ENCODE results near the gene PRRT1. TPM values are rescaled to one million over a fixed set of nuclear protein-coding genes. Genes with fewer than 3 reads are reported as not detected.

PRRT1 gene
- polyA plus RNA-seq, 2 of the 4 experiments (the other 2 are of a cell fraction): 0.19 to 0.63 TPM

DNA sequence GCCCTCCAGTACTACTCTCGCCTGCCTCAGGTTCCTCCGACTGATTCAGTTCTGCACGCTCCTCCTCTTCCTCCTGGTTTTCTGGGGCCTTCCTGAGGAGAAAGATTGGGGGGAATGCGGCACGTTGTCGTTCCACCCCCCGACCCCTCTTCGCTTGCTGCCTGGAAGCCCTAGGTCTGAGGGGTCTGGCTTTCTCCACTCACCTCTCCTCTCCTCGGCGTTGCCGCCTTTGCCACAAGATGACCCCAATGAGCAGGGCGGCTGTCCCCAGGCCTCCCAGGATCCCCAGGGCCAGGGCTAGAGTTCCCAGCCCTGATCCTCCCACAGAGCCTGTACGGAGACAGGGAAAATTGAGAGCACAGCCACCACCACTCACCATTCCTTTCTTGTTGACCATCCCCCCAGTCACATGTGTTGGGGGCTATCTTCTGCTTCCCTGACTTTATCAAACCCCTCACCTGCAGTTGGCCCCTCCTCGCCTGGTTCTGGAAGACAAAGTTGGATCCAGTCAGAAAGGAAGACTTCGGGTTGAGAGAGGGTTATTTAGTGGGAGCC is 29.5 kb upstream of the PRRT1 start:
- ChIA-PET CTCF (interaction anchor here (0.9 kb wide), 1 partner anchor 133 kb away, joined by 3 read pairs; no protein-coding TSS in a partner anchor), POLR2A (no interaction called here)
- Histone ChIP-seq H3K27ac (no peak overlapping the region), H3K4me3 (no peak overlapping the region), H3K9me3 (no peaks in the 10 kb centered on the region), H3K4me2 (no peak overlapping the region), H3K4me1 (peaks cover 30% of the 10 kb centered on the region)
- FAIRE-seq: no peak
- 93% methylated on average over 15 of the region's 15 CpGs for WGBS (ENCODE audit: missing lambda C conversion rate)
- TF ChIP-seq RARB (CRISPR knock-in tag; IDR thresholded peaks at IDR 0.05) (no peak), ESRRA (IDR thresholded peaks at IDR 0.05; ENCODE audit: borderline replicate concordance, low read length) (no peak), RCOR1 (IDR thresholded peaks at IDR 0.05; ENCODE audit: low read depth, low read length) (no peak), KDM1A (IDR thresholded peaks at IDR 0.05; ENCODE audit: low read depth) (no peak), JUN (IDR thresholded peaks at IDR 0.05) (no peak), EHF (CRISPR knock-in tag; IDR thresholded peaks at IDR 0.05) (no peak), EHMT2 (IDR thresholded peaks at IDR 0.05; ENCODE audit: low read depth) (no peak)
- TF ChIP-seq, protein P1, sequence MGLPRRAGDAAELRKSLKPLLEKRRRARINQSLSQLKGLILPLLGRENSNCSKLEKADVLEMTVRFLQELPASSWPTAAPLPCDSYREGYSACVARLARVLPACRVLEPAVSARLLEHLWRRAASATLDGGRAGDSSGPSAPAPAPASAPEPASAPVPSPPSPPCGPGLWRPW (IDR thresholded peaks at IDR 0.05): no peak
- no peak for DNase-seq (ENCODE audit: low read depth in 1 of 2, low spot score in 1 of 2)
- no peak for ATAC-seq

DNA sequence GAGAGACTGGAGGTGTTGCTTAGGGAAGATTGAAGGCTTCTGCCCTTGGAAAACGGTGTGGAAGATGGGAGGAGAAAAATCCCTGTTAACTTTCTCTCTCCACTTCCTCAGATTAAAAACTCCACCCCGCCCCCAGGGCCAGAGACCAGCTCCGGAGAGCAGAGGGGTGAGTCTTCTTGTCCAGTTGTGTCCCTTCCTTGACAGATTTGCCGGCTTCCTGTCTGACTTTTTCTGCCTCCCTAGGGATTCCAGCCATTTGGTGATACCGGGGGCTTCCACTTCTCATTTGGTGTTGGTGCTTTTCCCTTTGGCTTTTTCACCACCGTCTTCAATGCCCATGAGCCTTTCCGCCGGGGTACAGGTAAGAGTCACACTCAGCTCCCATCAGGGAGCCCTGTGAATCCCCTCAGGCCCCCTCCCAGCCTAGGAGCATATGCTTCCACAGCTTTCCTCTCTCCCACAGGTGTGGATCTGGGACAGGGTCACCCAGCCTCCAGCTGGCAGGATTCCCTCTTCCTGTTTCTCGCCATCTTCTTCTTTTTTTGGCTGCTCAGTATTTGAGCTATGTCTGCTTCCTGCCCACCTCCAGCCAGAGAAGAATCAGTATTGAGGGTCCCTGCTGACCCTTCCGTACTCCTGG is 28.1 kb upstream of the PRRT1 start:
- peak overlapping the region; percentile 94 for H3K4me2 ChIP-seq
- DNase-seq (ENCODE audit: low read depth in 1 of 2, low spot score in 1 of 2): no peak
- ChIA-PET CTCF (interaction anchor here (0.9 to 1.5 kb wide), 2 partner anchors 9 to 96 kb away, joined by 3 to 6 read pairs; no protein-coding TSS in a partner anchor), POLR2A (interaction anchor here (1.3 kb wide), 1 partner anchor 16 kb away, joined by 5 read pairs; no protein-coding TSS in a partner anchor)
- H3K4me1 ChIP-seq: peaks cover 25% of the 10 kb centered on the region
- H3K27ac ChIP-seq: no peak overlapping the region; a peak in 1 of 6 replicates
- no peak for ATAC-seq
- H3K9me3 ChIP-seq: no peaks in the 10 kb centered on the region
- 82% methylated on average over 10 of the region's 10 CpGs for WGBS (ENCODE audit: missing lambda C conversion rate)
- TF ChIP-seq FOSB (CRISPR knock-in tag; IDR thresholded peaks at IDR 0.05) (no peak), TP53 (CRISPR knock-in tag; IDR thresholded peaks at IDR 0.05) (no peak), RAD21 (conservative IDR thresholded peaks at IDR 0.05 in 1 of 2, IDR thresholded peaks at IDR 0.05 in 1 of 2) (no peak), ZFP36 (IDR thresholded peaks at IDR 0.05; ENCODE audit: borderline replicate concordance, partially characterized antibody) (no peak), MAZ (IDR thresholded peaks at IDR 0.05; ENCODE audit: borderline replicate concordance, low read depth, low read length) (no peak), SREBF2 (IDR thresholded peaks at IDR 0.05) (no peak), CHD4 (IDR thresholded peaks at IDR 0.05; ENCODE audit: borderline replicate concordance) (no peak), EP300 (IDR thresholded peaks at IDR 0.05) (no peak), EHMT2 (IDR thresholded peaks at IDR 0.05; ENCODE audit: low read depth) (no peak), HDAC2 (IDR thresholded peaks at IDR 0.05) (no peak), JUNB (IDR thresholded peaks at IDR 0.05) (no peak), MAFK (IDR thresholded peaks at IDR 0.05; ENCODE audit: partially characterized antibody) (no peak), HEYL (CRISPR knock-in tag; IDR thresholded peaks at IDR 0.05) (no peak)
- TF ChIP-seq, protein P2, sequence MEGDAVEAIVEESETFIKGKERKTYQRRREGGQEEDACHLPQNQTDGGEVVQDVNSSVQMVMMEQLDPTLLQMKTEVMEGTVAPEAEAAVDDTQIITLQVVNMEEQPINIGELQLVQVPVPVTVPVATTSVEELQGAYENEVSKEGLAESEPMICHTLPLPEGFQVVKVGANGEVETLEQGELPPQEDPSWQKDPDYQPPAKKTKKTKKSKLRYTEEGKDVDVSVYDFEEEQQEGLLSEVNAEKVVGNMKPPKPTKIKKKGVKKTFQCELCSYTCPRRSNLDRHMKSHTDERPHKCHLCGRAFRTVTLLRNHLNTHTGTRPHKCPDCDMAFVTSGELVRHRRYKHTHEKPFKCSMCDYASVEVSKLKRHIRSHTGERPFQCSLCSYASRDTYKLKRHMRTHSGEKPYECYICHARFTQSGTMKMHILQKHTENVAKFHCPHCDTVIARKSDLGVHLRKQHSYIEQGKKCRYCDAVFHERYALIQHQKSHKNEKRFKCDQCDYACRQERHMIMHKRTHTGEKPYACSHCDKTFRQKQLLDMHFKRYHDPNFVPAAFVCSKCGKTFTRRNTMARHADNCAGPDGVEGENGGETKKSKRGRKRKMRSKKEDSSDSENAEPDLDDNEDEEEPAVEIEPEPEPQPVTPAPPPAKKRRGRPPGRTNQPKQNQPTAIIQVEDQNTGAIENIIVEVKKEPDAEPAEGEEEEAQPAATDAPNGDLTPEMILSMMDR (IDR thresholded peaks at IDR 0.05): no peak
- TF ChIP-seq, protein P3, sequence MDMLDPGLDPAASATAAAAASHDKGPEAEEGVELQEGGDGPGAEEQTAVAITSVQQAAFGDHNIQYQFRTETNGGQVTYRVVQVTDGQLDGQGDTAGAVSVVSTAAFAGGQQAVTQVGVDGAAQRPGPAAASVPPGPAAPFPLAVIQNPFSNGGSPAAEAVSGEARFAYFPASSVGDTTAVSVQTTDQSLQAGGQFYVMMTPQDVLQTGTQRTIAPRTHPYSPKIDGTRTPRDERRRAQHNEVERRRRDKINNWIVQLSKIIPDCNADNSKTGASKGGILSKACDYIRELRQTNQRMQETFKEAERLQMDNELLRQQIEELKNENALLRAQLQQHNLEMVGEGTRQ (IDR thresholded peaks at IDR 0.05): no peak
- no peak overlapping the region for H3K4me3 ChIP-seq
- no peak for FAIRE-seq
